AG04450 (cell line): ENCODE measurements around the gene TADA1. TPM values are rescaled to one million over a fixed set of nuclear protein-coding genes. Genes with fewer than 3 reads are reported as not detected.

Experiments
- CTCF ChIA-PET: fragments of 300-600, 350-600 bp; formaldehyde crosslinking; extraction: SDS; loops from one replicate; lab custom pipeline; 2022; ENCODE audit warnings: antibody characterized with exemption, inconsistent platforms; lab: Charles Lee
- POLR2A ChIA-PET: fragments of 350-600 bp; formaldehyde crosslinking; extraction: SDS; loops from one replicate; lab custom pipeline; 2021; ENCODE audit warnings: antibody characterized with exemption, inconsistent platforms; lab: Yijun Ruan, JAX
- DNase-seq: peaks from one replicate; pipeline ENCODE4 v3.0.0-alpha.2; 2011; ENCODE audit warnings: low read depth, low spot score
- H3K27ac ChIP-seq: one replicate; pipeline ENCODE4 v1.5.1; 2012; ENCODE audit warnings: low read depth, low read length, control low read depth
- H3K27me3 ChIP-seq: one replicate; pipeline ENCODE4 v1.6.0; 2012; ENCODE audit warnings: low read length; ENCODE audit not compliant: control insufficient read depth, insufficient read depth
- H3K4me3 ChIP-seq: 2 replicates; pipeline ENCODE4 v1.5.1; 2011; ENCODE audit warnings: mild to moderate bottlenecking, low read depth, low read length, control low read depth
- H3K9me3 ChIP-seq: 2 replicates; pipeline ENCODE4 v1.5.1; 2012; ENCODE audit warnings: low read length; ENCODE audit not compliant: control insufficient read depth, insufficient read depth
- polyA plus RNA-seq: library from polyadenylated mRNA; depleted of rRNA; stranded (reverse); fragments of >200 nt; gene quantifications from 2 replicates; pipeline ENCODE4 v1.2.3, GENCODE V29; 2011
- TF ChIP-seq, protein P1 (sequence below): IDR thresholded peaks from 2 replicates; pipeline ENCODE4 v1.5.1; 2011; ENCODE audit warnings: low read depth, low read length, control low read depth, inconsistent platforms

The TADA1 gene
- polyA plus RNA-seq, 1 experiment = 13.3 TPM

DNA sequence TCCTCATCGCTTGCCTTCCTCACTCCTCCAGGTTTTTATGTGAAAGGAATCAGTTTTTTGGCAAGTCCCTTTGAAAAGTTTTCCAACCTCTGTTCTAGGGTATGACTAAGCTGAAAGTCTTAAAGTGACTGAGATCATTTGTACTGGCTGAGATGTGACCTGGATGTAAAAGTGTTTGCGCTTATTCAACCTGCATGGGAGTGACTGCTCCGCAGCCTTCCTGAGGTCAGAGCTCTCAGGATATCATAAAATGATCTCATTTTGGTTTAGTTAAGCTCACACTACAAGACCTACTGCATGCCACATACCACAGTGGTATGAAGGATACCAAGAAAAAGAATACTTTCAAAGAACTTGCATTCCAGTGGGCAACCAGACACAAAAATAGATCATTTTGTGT lies 29.8 kb upstream of the TADA1 start:
- H3K27ac ChIP-seq = no peak overlapping the region
- DNase-seq = no peak
- TF ChIP-seq, protein P1, sequence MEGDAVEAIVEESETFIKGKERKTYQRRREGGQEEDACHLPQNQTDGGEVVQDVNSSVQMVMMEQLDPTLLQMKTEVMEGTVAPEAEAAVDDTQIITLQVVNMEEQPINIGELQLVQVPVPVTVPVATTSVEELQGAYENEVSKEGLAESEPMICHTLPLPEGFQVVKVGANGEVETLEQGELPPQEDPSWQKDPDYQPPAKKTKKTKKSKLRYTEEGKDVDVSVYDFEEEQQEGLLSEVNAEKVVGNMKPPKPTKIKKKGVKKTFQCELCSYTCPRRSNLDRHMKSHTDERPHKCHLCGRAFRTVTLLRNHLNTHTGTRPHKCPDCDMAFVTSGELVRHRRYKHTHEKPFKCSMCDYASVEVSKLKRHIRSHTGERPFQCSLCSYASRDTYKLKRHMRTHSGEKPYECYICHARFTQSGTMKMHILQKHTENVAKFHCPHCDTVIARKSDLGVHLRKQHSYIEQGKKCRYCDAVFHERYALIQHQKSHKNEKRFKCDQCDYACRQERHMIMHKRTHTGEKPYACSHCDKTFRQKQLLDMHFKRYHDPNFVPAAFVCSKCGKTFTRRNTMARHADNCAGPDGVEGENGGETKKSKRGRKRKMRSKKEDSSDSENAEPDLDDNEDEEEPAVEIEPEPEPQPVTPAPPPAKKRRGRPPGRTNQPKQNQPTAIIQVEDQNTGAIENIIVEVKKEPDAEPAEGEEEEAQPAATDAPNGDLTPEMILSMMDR = no peak
- no peaks in the 10 kb centered on the region for H3K9me3 ChIP-seq
- ChIA-PET CTCF (interaction anchor here (1.2 to 4.4 kb wide), 4 partner anchors 153 to 659 kb away, joined by 3 to 41 read pairs (median 4); no protein-coding TSS in a partner anchor), POLR2A (no interaction called here)
- H3K27me3 ChIP-seq = no peaks in the 10 kb centered on the region
- H3K4me3 ChIP-seq = no peak overlapping the region

DNA sequence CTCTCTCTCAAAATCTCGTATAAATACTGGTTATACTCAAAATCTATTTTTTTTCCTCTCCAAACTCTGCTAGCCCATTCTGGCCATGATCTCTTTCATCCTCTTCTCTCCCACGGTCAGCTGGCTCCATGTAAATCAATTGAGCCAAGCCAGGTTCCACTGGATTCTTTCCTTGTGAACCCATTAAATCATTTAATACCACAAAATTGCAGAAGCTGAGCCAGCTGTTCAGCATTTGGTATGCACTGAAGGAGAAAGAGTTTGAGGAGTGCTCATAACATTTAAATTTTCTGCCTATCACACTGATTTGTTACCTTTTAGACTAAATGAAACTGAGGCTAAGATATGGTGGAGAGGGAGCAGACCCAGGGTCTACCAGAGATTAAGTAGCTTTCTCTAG lies 29.1 kb upstream of the TADA1 start:
- ChIA-PET CTCF (interaction anchor here (1.2 to 4.4 kb wide), 4 partner anchors 154 to 660 kb away, joined by 3 to 41 read pairs (median 4); no protein-coding TSS in a partner anchor), POLR2A (no interaction called here)
- TF ChIP-seq, protein P1 = no peak
- H3K27me3 ChIP-seq = no peaks in the 10 kb centered on the region
- no peak overlapping the region for H3K4me3 ChIP-seq
- no peak for DNase-seq
- H3K27ac ChIP-seq = no peak overlapping the region
- H3K9me3 ChIP-seq = no peaks in the 10 kb centered on the region

DNA sequence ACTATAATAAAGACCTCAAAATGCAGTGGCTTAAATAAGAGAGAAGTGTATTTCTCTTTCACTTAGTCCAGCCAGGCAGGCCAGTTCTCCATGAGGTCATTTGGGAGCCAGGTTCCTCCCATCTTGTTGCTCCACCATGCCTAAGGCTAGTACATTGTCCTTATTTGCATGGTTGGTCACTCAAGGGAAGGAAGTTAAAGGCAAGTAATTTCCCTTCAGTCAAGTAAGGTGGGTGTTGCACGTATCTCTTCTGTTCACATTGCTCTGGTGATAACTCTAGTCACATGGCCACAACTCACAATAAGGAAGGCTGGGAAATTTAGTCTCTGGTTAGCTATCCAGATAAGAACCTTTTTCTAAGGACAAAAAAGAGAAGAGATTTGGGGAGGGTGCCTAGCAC lies 27.2 kb upstream of the TADA1 start:
- Histone ChIP-seq H3K9me3 (no peaks in the 10 kb centered on the region), H3K27me3 (no peaks in the 10 kb centered on the region), H3K4me3 (no peak overlapping the region), H3K27ac (no peak overlapping the region)
- CTCF ChIA-PET = interaction anchor here (4.4 kb wide), 1 partner anchor 156 kb away, joined by 41 read pairs; no protein-coding TSS in a partner anchor
- DNase-seq = no peak
- TF ChIP-seq, protein P1 = no peak
- POLR2A ChIA-PET = no interaction called here

DNA sequence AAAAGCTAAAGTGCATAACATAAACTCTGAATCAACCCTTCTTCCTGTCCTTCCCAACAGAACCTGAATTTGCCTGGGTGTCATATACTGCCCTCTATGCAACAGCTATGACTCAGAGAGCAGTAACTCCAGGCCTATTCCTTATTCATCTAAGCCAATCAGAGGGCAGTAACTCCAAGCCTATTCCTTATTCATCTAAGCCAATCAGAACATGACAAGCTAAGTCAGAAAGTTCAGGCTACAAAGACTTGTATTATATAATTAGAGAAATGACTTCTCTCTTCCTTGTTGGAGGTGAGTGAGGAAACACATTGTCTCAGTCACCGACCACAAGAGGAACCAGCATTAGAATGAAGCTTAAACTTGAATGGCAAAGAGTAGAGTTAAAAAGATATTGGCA lies 26.2 kb upstream of the TADA1 start:
- H3K4me3 ChIP-seq = no peak overlapping the region
- H3K9me3 ChIP-seq = no peaks in the 10 kb centered on the region; the same call in 1 of the 2 replicates
- TF ChIP-seq, protein P1 = no peak
- H3K27me3 ChIP-seq = no peaks in the 10 kb centered on the region
- ChIA-PET POLR2A (no interaction called here), CTCF (interaction anchor here (0.7 to 1.3 kb wide), 4 partner anchors 9 to 318 kb away, joined by 3 to 5 read pairs (median 3); partner anchors contain the start of gene TADA1)
- H3K27ac ChIP-seq = no peak overlapping the region
- no peak for DNase-seq

DNA sequence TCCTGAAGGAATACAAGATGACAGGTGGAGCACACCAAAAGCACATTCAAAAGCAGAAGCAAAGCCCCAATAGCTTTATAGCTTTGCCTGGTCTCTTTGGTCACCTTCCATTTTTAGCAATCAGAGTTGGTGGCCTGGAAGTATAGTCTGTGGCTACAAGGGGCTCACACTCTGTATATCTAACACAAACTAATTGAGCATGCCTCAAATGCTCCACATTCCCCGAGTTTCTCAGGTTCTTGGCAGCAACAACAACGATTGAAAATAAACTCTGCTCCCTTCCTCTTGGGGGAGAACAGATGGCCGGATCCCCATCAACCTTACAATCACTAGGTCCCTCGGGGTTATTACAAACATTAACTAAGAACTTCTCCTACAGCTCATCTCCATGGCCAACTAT lies 24.9 kb upstream of the TADA1 start:
- POLR2A ChIA-PET = no interaction called here
- no peak overlapping the region for H3K27ac ChIP-seq
- TF ChIP-seq, protein P1 = no peak
- no peak overlapping the region for H3K4me3 ChIP-seq
- no peak for DNase-seq
- H3K27me3 ChIP-seq = no peaks in the 10 kb centered on the region
- no peaks in the 10 kb centered on the region; the same call in 1 of the 2 replicates for H3K9me3 ChIP-seq
- CTCF ChIA-PET = interaction anchor here (1.4 kb wide), 1 partner anchor 9 kb away, joined by 9 read pairs; no protein-coding TSS in a partner anchor
